Natural killer cell (primary cell): Measurements from ENCODE around the gene PCSK9. TPM values are rescaled to one million over a fixed set of nuclear protein-coding genes. Genes with fewer than 3 reads are reported as not detected.

Source experiments
- ATAC-seq, 3 donors: fragments of 150-1000 bp in 2 of 3; fragments of 200-7000 bp in 1 of 3; cut with Tn5 transposase; 1 replicate in 1 of 3; 2 replicates in 2 of 3; pipeline ENCODE4 v1.10.0; 2021; ENCODE audit warnings: mild to moderate bottlenecking in 2 of 3, moderate library complexity in 2 of 3
- DNase-seq, 2 donors: peaks; one replicate each; pipeline versions ENCODE4 v3.0.0 to v3.0.0-alpha.2; 2013 to 2021; ENCODE audit warnings: mixed read lengths in 1 of 2
- H3K27ac ChIP-seq: one replicate; pipeline ENCODE4 v1.5.1; 2013; ENCODE audit warnings: mild to moderate bottlenecking, low read length
- H3K27me3 ChIP-seq: one replicate; pipeline ENCODE4 v1.6.1; 2013; ENCODE audit warnings: low read length; ENCODE audit not compliant: control insufficient read depth, insufficient read depth
- H3K36me3 ChIP-seq: one replicate; pipeline ENCODE4 v1.6.1; 2013; ENCODE audit warnings: low read length; ENCODE audit not compliant: control insufficient read depth, insufficient read depth
- H3K4me1 ChIP-seq: one replicate; pipeline ENCODE4 v1.6.1; 2013; ENCODE audit warnings: low read length; ENCODE audit not compliant: control insufficient read depth, insufficient read depth
- H3K4me3 ChIP-seq: one replicate; pipeline ENCODE4 v1.5.1; 2013; ENCODE audit warnings: low read length
- H3K9me3 ChIP-seq: one replicate; pipeline ENCODE4 v1.6.1; 2013; ENCODE audit warnings: low read length; ENCODE audit not compliant: control insufficient read depth, insufficient read depth
- H3K27ac Mint-ChIP-seq, 2 donors: one replicate each; pipeline ENCODE4 v1.8.0; 2022; ENCODE audit warnings: mild to moderate bottlenecking in 2 of 2, mixed read lengths in 2 of 2, moderate library complexity in 1 of 2
- H3K27me3 Mint-ChIP-seq, 2 donors: one replicate each; pipeline ENCODE4 v1.8.0; 2022; ENCODE audit warnings: low read depth in 2 of 2, mixed read lengths in 2 of 2
- H3K36me3 Mint-ChIP-seq: one replicate; pipeline ENCODE4 v1.8.0; 2022; ENCODE audit warnings: mixed read lengths
- H3K4me1 Mint-ChIP-seq, 2 donors: one replicate each; pipeline ENCODE4 v1.8.0; 2022; ENCODE audit warnings: mixed read lengths in 2 of 2
- H3K4me3 Mint-ChIP-seq: one replicate; pipeline ENCODE4 v1.8.0; 2022; ENCODE audit warnings: mild to moderate bottlenecking, moderate library complexity, mixed read lengths
- H3K9me3 Mint-ChIP-seq, 2 donors: one replicate each; pipeline ENCODE4 v1.8.0; 2022; ENCODE audit warnings: mixed read lengths in 2 of 2
- CTCF ChIP-seq: fragments of 200-600 bp; IDR thresholded peaks from one replicate; pipeline ENCODE4 v1.8.0; 2022; ENCODE audit warnings: antibody characterized with exemption
- WGBS: methylation state at CpG from one replicate; pipeline ENCODE4 v1.1.7; 2013; ENCODE audit warnings: missing lambda C conversion rate; ENCODE audit not compliant: insufficient coverage; 5-methylcytosine and 5-hydroxymethylcytosine counted together
- intact Hi-C: fragments of 100-400 bp; cut with micrococcal nuclease; formaldehyde crosslinking; loops from one replicate; pipeline ENCODE4 v1.14.2; 2022
- total RNA-seq, 4 donors: library from RNA; stranded (reverse); fragments of 120-200 nt in 1 of 4; gene quantifications; one replicate each; pipeline versions ENCODE4 v1.2.3 to v1.2.4, GENCODE V29; 2013 to 2022

PCSK9 gene
- total RNA-seq, 3 donors from 2014 or later (not counting 1 experiment from before 2014, with no cell fraction given): not detected

- Mint-ChIP-seq H3K36me3 (no peaks in the 10 kb centered on the region), H3K4me1 (peaks cover 20 to 23% of the 10 kb centered on the region in 2 donors), H3K27me3 (peaks cover 17 to 21% of the 10 kb centered on the region in 2 donors), H3K9me3 (peaks cover 0 to 2% of the 10 kb centered on the region in 2 donors), H3K27ac (no peak overlapping the region), H3K4me3 (no peak overlapping the region)
- Histone ChIP-seq H3K9me3 (no peaks in the 10 kb centered on the region), H3K27me3 (peaks cover 4% of the 10 kb centered on the region), H3K27ac (no peak overlapping the region), H3K36me3 (no peaks in the 10 kb centered on the region), H3K4me3 (no peak overlapping the region), H3K4me1 (peaks cover 20% of the 10 kb centered on the region)
- DNase-seq: no peak
- 71% methylated on average over 12 of the region's 12 CpGs for WGBS
- ATAC-seq: no peak
- intact Hi-C loops: no loop called here
- TF ChIP-seq CTCF: no peak
Observed at GRCh38 chr1:54991939-54992338, 47.4 kb upstream of the PCSK9 start.

- 89% methylated on average over 6 of the region's 6 CpGs for WGBS
- H3K27me3 ChIP-seq: peaks cover 11% of the 10 kb centered on the region
Observed at GRCh38 chr1:54993140-54993539, 46.2 kb upstream of the PCSK9 start.

GRCh38 chr1:54994355-54994990 is 44.9 kb upstream of the PCSK9 start:
- ATAC-seq: no peak
- H3K9me3 Mint-ChIP-seq: peaks cover 0 to 2% of the 10 kb centered on the region in 2 donors
- no peak for TF ChIP-seq CTCF
- DNase-seq: no peak
- H3K4me1 Mint-ChIP-seq: peaks cover 20 to 23% of the 10 kb centered on the region in 2 donors
- H3K27me3 Mint-ChIP-seq: peaks cover 24 to 26% of the 10 kb centered on the region in 2 donors
- H3K36me3 Mint-ChIP-seq: no peaks in the 10 kb centered on the region
- Histone ChIP-seq H3K36me3 (no peaks in the 10 kb centered on the region), H3K27ac (no peak overlapping the region), H3K4me1 (peaks cover 21% of the 10 kb centered on the region), H3K4me3 (no peak overlapping the region), H3K9me3 (no peaks in the 10 kb centered on the region), H3K27me3 (peaks cover 15% of the 10 kb centered on the region)
- WGBS: 80% methylated on average over 6 of the region's 6 CpGs
- intact Hi-C loops: no loop called here
- H3K27ac Mint-ChIP-seq: peak overlapping the region; percentile 47 to 52
- H3K4me3 Mint-ChIP-seq: no peak overlapping the region

More at GRCh38 chr1:54993140-54993539, 46.2 kb upstream of the PCSK9 start:
- H3K4me1 ChIP-seq: peaks cover 21% of the 10 kb centered on the region
- peaks cover 24 to 26% of the 10 kb centered on the region in 2 donors for H3K27me3 Mint-ChIP-seq
- no peaks in the 10 kb centered on the region for H3K36me3 ChIP-seq
- no peak for TF ChIP-seq CTCF
- H3K4me1 Mint-ChIP-seq: peaks cover 20 to 23% of the 10 kb centered on the region in 2 donors
- no peak for DNase-seq
- H3K9me3 Mint-ChIP-seq: peaks cover 0 to 2% of the 10 kb centered on the region in 2 donors
- no peak overlapping the region for H3K27ac Mint-ChIP-seq
- no peak overlapping the region for H3K4me3 ChIP-seq
- no peak overlapping the region for H3K27ac ChIP-seq
- H3K9me3 ChIP-seq: no peaks in the 10 kb centered on the region
- H3K36me3 Mint-ChIP-seq: no peaks in the 10 kb centered on the region
- no peak for ATAC-seq
- intact Hi-C loops: no loop called here
- no peak overlapping the region for H3K4me3 Mint-ChIP-seq
